Choroid plexus epithelial cell (primary cell): ENCODE measurements around the gene YWHAG.
A peak's percentile ranks its signal among the peaks of the same experiment; 100 is the strongest.
"Not testable (repeated sequence)": the region's sequence is repeated elsewhere in the genome, so short reads cannot be mapped to it uniquely, and the experiment has no call there.

Experiments used
- DNase-seq: peaks from one replicate; pipeline ENCODE4 v3.0.0-alpha.2; 2010; ENCODE audit warnings: low read depth
- H3K4me3 ChIP-seq: 2 replicates; pipeline ENCODE4 v1.5.1; 2011; ENCODE audit warnings: low read depth, mild to moderate bottlenecking, control low read depth, low read length, moderate library complexity
- TF ChIP-seq, protein P1 (sequence below): conservative IDR thresholded peaks from 2 replicates; pipeline ENCODE4 v1.5.1; 2011; ENCODE audit warnings: low read depth, mild to moderate bottlenecking, control low read depth, inconsistent platforms, low read length, moderate library complexity

YWHAG gene

DNA sequence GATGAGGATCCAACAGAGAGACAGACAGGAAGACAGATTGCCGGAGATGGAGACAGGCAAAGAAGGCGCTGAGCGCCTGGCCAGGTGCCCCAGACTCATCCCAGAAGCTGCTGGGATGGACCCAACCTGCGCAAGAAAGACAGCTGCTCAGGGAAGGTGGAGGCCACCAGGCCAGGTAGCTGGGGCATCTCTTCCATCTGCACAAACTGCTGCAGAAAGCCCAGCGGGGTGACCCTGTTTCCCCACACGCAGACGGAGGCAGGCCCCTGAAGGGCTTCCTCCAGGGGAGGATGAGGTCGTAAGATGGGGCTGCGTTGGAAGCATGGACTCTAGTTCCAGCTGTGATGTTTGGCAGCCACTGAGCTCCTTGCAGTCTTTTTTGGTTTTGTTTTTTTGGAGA, 16.5 kb upstream of the YWHAG start:
- no peak for DNase-seq
- TF ChIP-seq, protein P1, sequence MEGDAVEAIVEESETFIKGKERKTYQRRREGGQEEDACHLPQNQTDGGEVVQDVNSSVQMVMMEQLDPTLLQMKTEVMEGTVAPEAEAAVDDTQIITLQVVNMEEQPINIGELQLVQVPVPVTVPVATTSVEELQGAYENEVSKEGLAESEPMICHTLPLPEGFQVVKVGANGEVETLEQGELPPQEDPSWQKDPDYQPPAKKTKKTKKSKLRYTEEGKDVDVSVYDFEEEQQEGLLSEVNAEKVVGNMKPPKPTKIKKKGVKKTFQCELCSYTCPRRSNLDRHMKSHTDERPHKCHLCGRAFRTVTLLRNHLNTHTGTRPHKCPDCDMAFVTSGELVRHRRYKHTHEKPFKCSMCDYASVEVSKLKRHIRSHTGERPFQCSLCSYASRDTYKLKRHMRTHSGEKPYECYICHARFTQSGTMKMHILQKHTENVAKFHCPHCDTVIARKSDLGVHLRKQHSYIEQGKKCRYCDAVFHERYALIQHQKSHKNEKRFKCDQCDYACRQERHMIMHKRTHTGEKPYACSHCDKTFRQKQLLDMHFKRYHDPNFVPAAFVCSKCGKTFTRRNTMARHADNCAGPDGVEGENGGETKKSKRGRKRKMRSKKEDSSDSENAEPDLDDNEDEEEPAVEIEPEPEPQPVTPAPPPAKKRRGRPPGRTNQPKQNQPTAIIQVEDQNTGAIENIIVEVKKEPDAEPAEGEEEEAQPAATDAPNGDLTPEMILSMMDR: no peak
- H3K4me3 ChIP-seq: no peak overlapping the region

DNA sequence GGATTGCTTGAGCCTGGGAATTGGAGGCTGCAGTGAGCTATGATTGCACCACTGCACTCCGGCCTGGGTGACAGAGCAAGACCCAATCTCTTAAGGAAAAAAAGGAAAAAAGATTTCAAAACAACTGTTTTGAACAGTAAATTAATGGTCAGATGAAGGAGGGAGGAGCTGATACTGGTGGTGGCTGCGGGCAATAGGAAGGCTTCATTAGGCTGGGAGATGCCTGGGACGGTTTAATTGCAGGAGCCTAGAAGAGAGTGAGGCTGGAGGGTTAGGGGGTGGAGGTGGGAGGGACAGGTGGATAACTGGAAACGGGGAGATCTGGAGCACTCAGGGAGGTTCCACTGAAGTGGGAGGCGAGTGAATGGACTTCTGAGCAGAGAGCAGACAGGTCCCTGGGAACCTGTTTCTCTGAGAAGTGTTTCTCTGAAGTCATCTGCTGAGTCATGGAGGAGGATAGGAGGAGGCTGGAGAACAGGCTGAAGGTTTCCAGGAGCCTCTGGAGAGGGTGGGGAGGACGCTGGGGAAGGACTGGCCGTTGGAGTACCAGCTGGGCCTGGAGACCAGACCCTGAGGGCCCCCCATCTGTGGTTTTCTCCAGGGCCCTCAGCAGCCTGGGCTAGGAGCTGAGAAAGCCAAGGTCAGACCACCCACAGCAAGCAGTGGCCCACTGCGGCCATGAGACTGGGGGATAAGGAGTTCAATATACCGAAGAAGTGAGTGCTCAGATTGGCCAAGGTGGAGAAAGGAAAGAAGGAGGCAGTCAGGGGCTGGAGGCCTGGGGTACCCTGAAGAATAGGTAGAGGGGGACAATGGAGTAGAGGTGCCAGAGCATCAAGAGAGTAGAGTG, 14.4 kb upstream of the YWHAG start:
- H3K4me3 ChIP-seq: no peak overlapping the region
- DNase-seq: peak; percentile 84
- TF ChIP-seq, protein P1: no peak

DNA sequence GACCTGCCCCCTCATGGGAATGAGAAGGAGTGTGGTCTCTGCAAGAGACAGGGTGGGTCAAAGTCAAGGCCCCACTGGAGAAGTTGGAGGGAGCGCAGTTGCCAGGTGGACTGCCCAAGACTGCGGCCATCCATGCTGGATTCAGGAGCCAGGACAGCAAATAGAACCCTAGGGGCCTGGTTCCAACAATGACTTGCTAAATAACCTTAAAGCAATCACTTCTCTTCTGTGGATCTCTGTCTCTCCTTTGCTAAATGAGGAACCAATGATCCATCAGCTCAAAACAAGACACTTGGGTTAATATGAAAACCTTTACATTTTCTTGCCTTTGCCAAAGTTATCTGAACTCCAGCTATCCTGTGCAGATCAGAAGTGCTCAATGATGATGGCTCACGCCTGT, 12.6 kb upstream of the YWHAG start:
- TF ChIP-seq, protein P1: no peak
- no peak for DNase-seq
- H3K4me3 ChIP-seq: no peak overlapping the region

DNA sequence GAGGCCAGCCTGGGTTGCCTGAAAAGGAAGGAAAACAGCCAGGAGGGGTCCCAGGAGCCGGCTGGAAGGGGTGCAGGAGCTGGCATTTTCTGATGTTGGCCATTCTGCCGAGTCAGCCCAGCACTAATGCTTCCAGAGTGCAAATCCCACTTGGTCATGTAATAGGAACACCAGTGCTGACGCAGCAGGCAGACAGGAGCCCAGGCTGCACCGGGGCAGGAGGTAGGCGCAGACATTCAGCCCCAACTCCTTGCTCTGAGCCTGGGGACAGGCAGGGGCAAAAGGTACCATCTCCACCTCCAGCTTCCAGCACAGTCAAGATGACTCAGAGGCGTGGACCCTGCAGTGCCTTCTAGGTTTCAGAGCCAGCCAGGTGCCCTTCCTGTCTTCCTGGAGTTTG, 10.2 kb upstream of the YWHAG start:
- DNase-seq: no peak
- no peak overlapping the region for H3K4me3 ChIP-seq
- TF ChIP-seq, protein P1: no peak

DNA sequence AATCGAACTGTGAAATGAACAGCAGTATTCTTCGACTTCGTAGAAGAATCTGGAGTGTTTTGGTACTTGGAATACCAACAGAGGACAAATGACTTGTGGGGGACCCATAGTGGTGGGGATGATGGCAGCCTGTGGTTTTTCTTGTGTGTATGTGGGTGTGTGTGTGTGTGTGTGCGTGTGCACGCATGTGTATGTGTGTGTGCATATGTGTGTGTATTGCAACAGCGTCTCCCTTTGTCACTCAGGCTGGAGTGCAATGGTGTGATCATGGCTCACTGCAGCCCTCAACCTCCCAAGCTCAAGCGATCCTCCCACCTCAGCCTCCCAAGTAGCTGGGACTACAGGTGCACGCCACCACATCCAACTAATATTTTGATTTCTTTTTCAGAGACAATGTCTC, 9.4 kb upstream of the YWHAG start:
- H3K4me3 ChIP-seq: no peak overlapping the region
- DNase-seq: no peak
- TF ChIP-seq, protein P1: no peak

DNA sequence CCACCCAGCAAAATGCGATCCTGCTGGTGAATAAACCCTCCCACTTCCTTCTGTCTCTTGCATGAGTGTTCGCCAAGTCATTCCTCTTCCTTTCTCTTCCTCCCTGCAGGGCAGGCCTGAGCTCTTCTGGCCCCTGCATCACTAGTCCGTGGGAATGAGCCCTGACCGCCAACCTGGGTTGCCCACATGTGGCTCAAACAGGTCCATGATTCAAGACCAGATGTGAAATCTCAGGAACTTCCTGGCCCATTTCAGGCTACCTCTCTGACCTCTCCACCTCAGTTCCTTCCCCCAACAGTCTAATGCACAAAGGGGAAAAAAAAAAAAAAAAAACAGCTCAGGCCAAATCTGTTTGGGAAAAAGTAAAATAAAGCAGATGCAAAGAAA, 5.4 kb upstream of the YWHAG start:
- TF ChIP-seq, protein P1: no peak
- no peak overlapping the region for H3K4me3 ChIP-seq
- DNase-seq: peak; percentile 77

DNA sequence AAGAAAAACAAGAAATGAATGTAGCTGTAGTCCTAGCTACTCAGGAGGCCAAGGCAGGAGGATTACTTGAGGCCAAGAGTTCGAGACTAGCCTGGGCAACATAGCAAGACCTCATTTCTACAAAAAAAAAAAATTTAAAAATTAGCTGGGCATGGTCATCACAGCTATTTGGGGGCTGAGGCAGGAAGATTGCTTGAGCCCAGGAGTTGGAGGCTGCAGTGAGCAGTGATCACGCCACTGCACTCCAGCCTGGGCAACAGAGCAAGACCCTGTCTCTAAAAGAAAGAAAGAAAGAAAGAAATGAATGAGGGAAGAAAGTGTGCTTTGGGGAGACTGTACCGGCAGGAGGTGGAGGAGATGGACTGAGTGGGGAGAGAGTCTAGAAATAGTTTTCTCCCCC, 5.0 kb upstream of the YWHAG start:
- DNase-seq, H3K4me3 ChIP-seq: not testable (repeated sequence)
